ENCODE measurements around the gene BCCIP. TPM values are rescaled to one million over a fixed set of nuclear protein-coding genes. Genes with fewer than 3 reads are reported as not detected.

The BCCIP gene
- total and polyA plus RNA-seq, 8 donors, result 39.4 to 86.2 (median 77.5) TPM

GRCh38 chr10:125785791-125786190, 37.6 kb upstream of the BCCIP start:
- intact Hi-C loops (cut with DNase I), result no loop called here
- Histone ChIP-seq H3K4me3 (no peak overlapping the region), H3K27ac (no peak overlapping the region), H3K27me3 (no peaks in the 10 kb centered on the region), H3K9me3 (no peaks in the 10 kb centered on the region), H3K36me3 (peaks cover 0 to 22% of the 10 kb centered on the region in 2 donors), H3K4me1 (no peaks in the 10 kb centered on the region)
- DNase-seq (no peak), ATAC-seq (no peak)
- no peak for TF ChIP-seq CTCF (IDR thresholded peaks at IDR 0.05)

- Histone ChIP-seq H3K36me3 (peaks cover 0 to 41% of the 10 kb centered on the region in 2 donors), H3K27me3 (no peaks in the 10 kb centered on the region), H3K4me1 (no peaks in the 10 kb centered on the region), H3K4me3 (no peak overlapping the region), H3K27ac (no peak overlapping the region), H3K9me3 (no peaks in the 10 kb centered on the region)
- intact Hi-C loops (cut with DNase I), result no loop called here
- no peak for ATAC-seq
- no peak for TF ChIP-seq CTCF (IDR thresholded peaks at IDR 0.05)
- DNase-seq, result peak in 1 of 4 donors; percentile 74
These were observed 35.0 kb upstream of the BCCIP start for GRCh38 chr10:125788156-125789034.

- TF ChIP-seq CTCF (IDR thresholded peaks at IDR 0.05), result no peak
- peaks cover 0 to 82% of the 10 kb centered on the region in 2 donors for H3K36me3 ChIP-seq
- intact Hi-C loops (cut with DNase I), result no loop called here
- H3K27me3 ChIP-seq, result no peaks in the 10 kb centered on the region
- no peaks in the 10 kb centered on the region for H3K9me3 ChIP-seq
- H3K4me1 ChIP-seq, result no peaks in the 10 kb centered on the region
- ATAC-seq (no peak), DNase-seq (peak in 1 of 4 donors; percentile 50)
- no peak overlapping the region for H3K27ac ChIP-seq
- H3K4me3 ChIP-seq, result no peak overlapping the region
These were observed 30.7 kb upstream of the BCCIP start for GRCh38 chr10:125792342-125793300.

DNA sequence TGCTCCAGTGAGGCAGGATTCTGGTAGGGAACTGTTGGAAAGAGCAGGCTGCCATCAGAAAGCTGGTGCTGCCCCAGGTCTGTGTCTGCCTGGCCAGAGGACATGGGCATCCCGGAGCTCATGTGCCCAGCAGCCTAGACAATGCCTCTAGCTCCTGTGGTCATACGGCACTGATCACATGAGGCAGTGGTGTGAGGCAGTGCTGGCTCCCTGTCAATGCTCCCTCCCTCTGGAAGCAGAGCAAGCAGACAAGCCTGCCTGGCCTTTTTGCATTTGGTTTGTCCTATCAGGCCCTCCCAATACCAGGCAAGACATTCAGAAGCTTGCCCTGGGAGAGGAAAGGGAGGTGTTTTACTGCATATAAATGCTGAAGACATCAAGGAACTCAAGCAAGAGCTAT, 28.2 kb upstream of the BCCIP start:
- H3K4me3 ChIP-seq, result no peak overlapping the region
- H3K27ac ChIP-seq, result no peak overlapping the region
- DNase-seq, result no peak
- no peaks in the 10 kb centered on the region for H3K4me1 ChIP-seq
- peaks cover 0 to 71% of the 10 kb centered on the region in 2 donors for H3K36me3 ChIP-seq
- ATAC-seq, result no peak
- intact Hi-C loops (cut with DNase I), result no loop called here
- no peaks in the 10 kb centered on the region for H3K27me3 ChIP-seq
- H3K9me3 ChIP-seq, result no peaks in the 10 kb centered on the region
- no peak for TF ChIP-seq CTCF (IDR thresholded peaks at IDR 0.05)

All from left lung (tissue), 10 donors.